Measurements from ENCODE around the gene GPR31. TPM values are rescaled to one million over a fixed set of nuclear protein-coding genes. Genes with fewer than 3 reads are reported as not detected.

The GPR31 gene
- total RNA-seq, 2 experiments from 2014 or later = not detected

- CTCF ChIA-PET = no interaction called here
- no peak overlapping the region for H3K27ac Mint-ChIP-seq
- peaks cover 8% of the 10 kb centered on the region for H3K27me3 Mint-ChIP-seq (ENCODE audit: low read depth)
- no peak for ATAC-seq
- no peaks in the 10 kb centered on the region for H3K4me1 Mint-ChIP-seq (ENCODE audit: low read depth)
- H3K36me3 Mint-ChIP-seq (ENCODE audit: low read depth) = no peaks in the 10 kb centered on the region
- no peaks in the 10 kb centered on the region for H3K9me3 Mint-ChIP-seq (ENCODE audit: insufficient read depth)
- POLR2A ChIA-PET = no interaction called here
- H3K4me3 Mint-ChIP-seq = no peak overlapping the region
- DNase-seq = no peak
These were observed 5.8 kb upstream of the GPR31 start for GRCh38 chr6:167163476-167164011.

- DNase-seq (no peak), ATAC-seq (no peak)
- Mint-ChIP-seq H3K4me3 (no peak overlapping the region), H3K27me3 (ENCODE audit: low read depth) (peaks cover 8% of the 10 kb centered on the region), H3K36me3 (ENCODE audit: low read depth) (no peaks in the 10 kb centered on the region), H3K4me1 (ENCODE audit: low read depth) (no peaks in the 10 kb centered on the region), H3K9me3 (ENCODE audit: insufficient read depth) (no peaks in the 10 kb centered on the region), H3K27ac (no peak overlapping the region)
- ChIA-PET POLR2A (no interaction called here), CTCF (no interaction called here)
These were observed 4.8 kb upstream of the GPR31 start for GRCh38 chr6:167162591-167162990.

GRCh38 chr6:167161851-167162467 is 4.2 kb upstream of the GPR31 start:
- POLR2A ChIA-PET = no interaction called here
- CTCF ChIA-PET = interaction anchor here (1.1 kb wide), 1 partner anchor 33 kb away, joined by 3 read pairs; no protein-coding TSS in a partner anchor
- Mint-ChIP-seq H3K27me3 (ENCODE audit: low read depth) (peaks cover 8% of the 10 kb centered on the region), H3K9me3 (ENCODE audit: insufficient read depth) (no peaks in the 10 kb centered on the region), H3K4me3 (no peak overlapping the region), H3K36me3 (ENCODE audit: low read depth) (no peaks in the 10 kb centered on the region), H3K27ac (no peak overlapping the region), H3K4me1 (ENCODE audit: low read depth) (no peaks in the 10 kb centered on the region)
- ATAC-seq = no peak
- DNase-seq = no peak

GRCh38 chr6:167157414-167157813 is 366 bp downstream of the GPR31 start:
- Mint-ChIP-seq H3K36me3 (ENCODE audit: low read depth) (no peaks in the 10 kb centered on the region), H3K27me3 (ENCODE audit: low read depth) (peaks cover 8% of the 10 kb centered on the region), H3K9me3 (ENCODE audit: insufficient read depth) (no peaks in the 10 kb centered on the region), H3K27ac (no peak overlapping the region), H3K4me3 (no peak overlapping the region), H3K4me1 (ENCODE audit: low read depth) (peaks cover 13% of the 10 kb centered on the region)
- CTCF ChIA-PET = no interaction called here
- ATAC-seq (no peak), DNase-seq (no peak)
- POLR2A ChIA-PET = no interaction called here

GRCh38 chr6:167154895-167155294 is 2.9 kb downstream of the GPR31 start:
- Mint-ChIP-seq H3K36me3 (ENCODE audit: low read depth) (no peaks in the 10 kb centered on the region), H3K27me3 (ENCODE audit: low read depth) (peaks cover 5% of the 10 kb centered on the region), H3K9me3 (ENCODE audit: insufficient read depth) (no peaks in the 10 kb centered on the region), H3K27ac (no peak overlapping the region), H3K4me1 (ENCODE audit: low read depth) (peaks cover 20% of the 10 kb centered on the region), H3K4me3 (no peak overlapping the region)
- ATAC-seq (no peak), DNase-seq (no peak)
- CTCF ChIA-PET = no interaction called here
- POLR2A ChIA-PET = no interaction called here

GRCh38 chr6:167154291-167154690 is 3.5 kb downstream of the GPR31 start:
- POLR2A ChIA-PET = no interaction called here
- Mint-ChIP-seq H3K4me1 (ENCODE audit: low read depth) (peaks cover 20% of the 10 kb centered on the region), H3K27ac (no peak overlapping the region), H3K4me3 (no peak overlapping the region), H3K27me3 (ENCODE audit: low read depth) (peaks cover 3% of the 10 kb centered on the region), H3K36me3 (ENCODE audit: low read depth) (no peaks in the 10 kb centered on the region), H3K9me3 (ENCODE audit: insufficient read depth) (no peaks in the 10 kb centered on the region)
- DNase-seq (no peak), ATAC-seq (no peak)
- CTCF ChIA-PET = no interaction called here

GRCh38 chr6:167153521-167153959 is 4.2 kb downstream of the GPR31 start:
- no peaks in the 10 kb centered on the region for H3K9me3 Mint-ChIP-seq (ENCODE audit: insufficient read depth)
- H3K27me3 Mint-ChIP-seq (ENCODE audit: low read depth) = peaks cover 3% of the 10 kb centered on the region
- peaks cover 20% of the 10 kb centered on the region for H3K4me1 Mint-ChIP-seq (ENCODE audit: low read depth)
- H3K4me3 Mint-ChIP-seq = peak overlapping the region; percentile 60
- peak overlapping the region; percentile 68 for H3K27ac Mint-ChIP-seq
- POLR2A ChIA-PET = no interaction called here
- no peak for DNase-seq
- CTCF ChIA-PET = interaction anchor here (1.4 kb wide), 1 partner anchor 164 kb away, joined by 4 read pairs; no protein-coding TSS in a partner anchor
- ATAC-seq = no peak
- no peaks in the 10 kb centered on the region for H3K36me3 Mint-ChIP-seq (ENCODE audit: low read depth)

GRCh38 chr6:167152862-167153261 is 4.9 kb downstream of the GPR31 start:
- ATAC-seq = peak; percentile 49
- peak; percentile 40 for DNase-seq
- ChIA-PET POLR2A (no interaction called here), CTCF (interaction anchor here (0.9 to 1.4 kb wide), 2 partner anchors 11 to 164 kb away, joined by 3 to 4 read pairs; no protein-coding TSS in a partner anchor)
- H3K4me3 Mint-ChIP-seq = peak overlapping the region; percentile 60
- H3K36me3 Mint-ChIP-seq (ENCODE audit: low read depth) = no peaks in the 10 kb centered on the region
- H3K27ac Mint-ChIP-seq = no peak overlapping the region
- peaks cover 3% of the 10 kb centered on the region for H3K27me3 Mint-ChIP-seq (ENCODE audit: low read depth)
- H3K4me1 Mint-ChIP-seq (ENCODE audit: low read depth) = peaks cover 20% of the 10 kb centered on the region
- no peaks in the 10 kb centered on the region for H3K9me3 Mint-ChIP-seq (ENCODE audit: insufficient read depth)

GRCh38 chr6:167151648-167152047 is 6.1 kb downstream of the GPR31 start:
- POLR2A ChIA-PET = no interaction called here
- ATAC-seq (no peak), DNase-seq (no peak)
- no peak overlapping the region for H3K27ac Mint-ChIP-seq
- peaks cover 20% of the 10 kb centered on the region for H3K4me1 Mint-ChIP-seq (ENCODE audit: low read depth)
- no peaks in the 10 kb centered on the region for H3K9me3 Mint-ChIP-seq (ENCODE audit: insufficient read depth)
- H3K36me3 Mint-ChIP-seq (ENCODE audit: low read depth) = no peaks in the 10 kb centered on the region
- CTCF ChIA-PET = no interaction called here
- peaks cover 3% of the 10 kb centered on the region for H3K27me3 Mint-ChIP-seq (ENCODE audit: low read depth)
- H3K4me3 Mint-ChIP-seq = no peak overlapping the region

GRCh38 chr6:167150941-167151549 is 6.7 kb downstream of the GPR31 start:
- ChIA-PET POLR2A (no interaction called here), CTCF (no interaction called here)
- Mint-ChIP-seq H3K27ac (no peak overlapping the region), H3K4me3 (no peak overlapping the region), H3K36me3 (ENCODE audit: low read depth) (no peaks in the 10 kb centered on the region), H3K9me3 (ENCODE audit: insufficient read depth) (no peaks in the 10 kb centered on the region), H3K4me1 (ENCODE audit: low read depth) (peaks cover 20% of the 10 kb centered on the region), H3K27me3 (ENCODE audit: low read depth) (peaks cover 3% of the 10 kb centered on the region)
- DNase-seq (no peak), ATAC-seq (no peak)

- H3K9me3 Mint-ChIP-seq (ENCODE audit: insufficient read depth) = no peaks in the 10 kb centered on the region
- ATAC-seq = no peak
- DNase-seq = no peak
- CTCF ChIA-PET = no interaction called here
- H3K4me1 Mint-ChIP-seq (ENCODE audit: low read depth) = peaks cover 20% of the 10 kb centered on the region
- H3K27ac Mint-ChIP-seq = no peak overlapping the region
- no peaks in the 10 kb centered on the region for H3K27me3 Mint-ChIP-seq (ENCODE audit: low read depth)
- POLR2A ChIA-PET = no interaction called here
- H3K36me3 Mint-ChIP-seq (ENCODE audit: low read depth) = no peaks in the 10 kb centered on the region
- H3K4me3 Mint-ChIP-seq = no peak overlapping the region
These were observed 8.8 kb downstream of the GPR31 start for GRCh38 chr6:167148997-167149396.

GRCh38 chr6:167148021-167148420 is 9.8 kb downstream of the GPR31 start:
- DNase-seq = no peak
- Mint-ChIP-seq H3K4me1 (ENCODE audit: low read depth) (peaks cover 13% of the 10 kb centered on the region), H3K36me3 (ENCODE audit: low read depth) (no peaks in the 10 kb centered on the region), H3K4me3 (no peak overlapping the region), H3K9me3 (ENCODE audit: insufficient read depth) (no peaks in the 10 kb centered on the region), H3K27ac (no peak overlapping the region), H3K27me3 (ENCODE audit: low read depth) (no peaks in the 10 kb centered on the region)
- no peak for ATAC-seq
- POLR2A ChIA-PET = no interaction called here
- CTCF ChIA-PET = no interaction called here
